Skeletal muscle cell (primary cell): Measurements from ENCODE around the gene RNF121.

Experiments
- DNase-seq: peaks from one replicate; pipeline ENCODE4 v3.0.0-alpha.2; 2010; ENCODE audit warnings: low read depth
- H3K4me3 ChIP-seq: 2 replicates; pipeline ENCODE4 v1.5.1; 2011; ENCODE audit warnings: low read depth, mild to moderate bottlenecking, control low read depth, low read length, moderate library complexity

The RNF121 gene

GRCh38 chr11:72002841-72003775 is 74.3 kb downstream of the RNF121 start:
- no peak overlapping the region for H3K4me3 ChIP-seq
- DNase-seq = no peak

GRCh38 chr11:72003776-72004171 is 74.9 kb downstream of the RNF121 start:
- DNase-seq = no peak
- H3K4me3 ChIP-seq = no peak overlapping the region

- no peak for DNase-seq
- no peak overlapping the region for H3K4me3 ChIP-seq
Measured at GRCh38 chr11:72004515-72005346, 75.9 kb downstream of the RNF121 start.

GRCh38 chr11:72005347-72006260 is 76.8 kb downstream of the RNF121 start:
- DNase-seq = no peak
- H3K4me3 ChIP-seq = no peak overlapping the region

GRCh38 chr11:72006309-72007088 is 77.7 kb downstream of the RNF121 start:
- no peak for DNase-seq
- H3K4me3 ChIP-seq = no peak overlapping the region

GRCh38 chr11:72007089-72007476 is 78.2 kb downstream of the RNF121 start:
- no peak overlapping the region for H3K4me3 ChIP-seq

GRCh38 chr11:72007587-72007986 is 78.7 kb downstream of the RNF121 start:
- H3K4me3 ChIP-seq = no peak overlapping the region
- no peak for DNase-seq

More at GRCh38 chr11:72007089-72007476, 78.2 kb downstream of the RNF121 start:
- DNase-seq = no peak

GRCh38 chr11:72008728-72009127 is 79.9 kb downstream of the RNF121 start:
- H3K4me3 ChIP-seq = no peak overlapping the region
- DNase-seq = no peak

- no peak overlapping the region for H3K4me3 ChIP-seq
- no peak for DNase-seq
Measured at GRCh38 chr11:72009156-72009555, 80.3 kb downstream of the RNF121 start.

- no peak for DNase-seq
- H3K4me3 ChIP-seq = no peak overlapping the region
Measured at GRCh38 chr11:72010529-72011233, 81.8 kb downstream of the RNF121 start.

- DNase-seq = no peak
- H3K4me3 ChIP-seq = no peak overlapping the region
Measured at GRCh38 chr11:72012091-72012630, 83.3 kb downstream of the RNF121 start.

GRCh38 chr11:72012897-72013721 is 84.3 kb downstream of the RNF121 start:
- no peak overlapping the region for H3K4me3 ChIP-seq
- DNase-seq = no peak

GRCh38 chr11:72013765-72014711 is 85.2 kb downstream of the RNF121 start:
- no peak for DNase-seq
- H3K4me3 ChIP-seq = no peak overlapping the region

- DNase-seq = no peak
- no peak overlapping the region for H3K4me3 ChIP-seq
Measured at GRCh38 chr11:72014761-72015320, 86.0 kb downstream of the RNF121 start.

GRCh38 chr11:72015511-72016061 is 86.7 kb downstream of the RNF121 start:
- DNase-seq = no peak
- no peak overlapping the region for H3K4me3 ChIP-seq
